ENCODE measurements around the gene HELZ. TPM values are rescaled to one million over a fixed set of nuclear protein-coding genes. Genes with fewer than 3 reads are reported as not detected.

The HELZ gene
- polyA plus RNA-seq, 1 of the 3 experiments (the other 2 are of a cell fraction): 4.3 TPM

GRCh38 chr17:67260170-67260987 lies 15.4 kb upstream of the HELZ start:
- Histone ChIP-seq H3K9me2 (no peaks in the 10 kb centered on the region), H4K20me1 (ENCODE audit: insufficient read depth) (no peaks in the 10 kb centered on the region), H3K27ac (ENCODE audit: low read depth in 2 of 2, low read length in 1 of 2) (no peak overlapping the region), H3K9ac (no peak overlapping the region), H3K27me3 (ENCODE audit: insufficient read depth) (no peaks in the 10 kb centered on the region), H3F3A (replicated peaks; ENCODE audit: insufficient read depth) (peaks cover 3% of the 10 kb centered on the region), H3K4me1 (ENCODE audit: control insufficient read depth in 1 of 2, insufficient read depth in 2 of 2, low read depth in 1 of 2, low read length in 1 of 2) (no peaks in the 10 kb centered on the region; a peak in 1 of 4 replicates), H3K4me2 (no peak overlapping the region), H2AFZ (ENCODE audit: low read depth) (no peak overlapping the region), H3K9me3 (peaks cover 5% of the 10 kb centered on the region; the same call in 1 of the 2 replicates), H3K36me3 (replicated peaks in 1 of 2; ENCODE audit: control insufficient read depth in 1 of 2, insufficient read depth in 2 of 2, low read length in 1 of 2) (no peaks in the 10 kb centered on the region), H3K4me3 (ENCODE audit: low read depth in 2 of 2, low read length in 1 of 2) (no peak overlapping the region), H3K79me2 (ENCODE audit: insufficient read depth) (no peaks in the 10 kb centered on the region)
- TF ChIP-seq RFX5 (IDR thresholded peaks at IDR 0.05; ENCODE audit: low read length) (no peak), GATA2 (CRISPR knock-in tag; IDR thresholded peaks at IDR 0.05) (no peak), EP300 (IDR thresholded peaks at IDR 0.05; ENCODE audit: borderline replicate concordance in 1 of 2, low read depth in 1 of 2, low read length in 1 of 2) (no peak), YY1 (IDR thresholded peaks at IDR 0.05; ENCODE audit: low read depth) (no peak), POLR2AphosphoS5 (IDR thresholded peaks at IDR 0.05; ENCODE audit: low read depth, low read length) (no peak), SIN3A (IDR thresholded peaks at IDR 0.05; ENCODE audit: borderline replicate concordance, low read depth, low read length) (no peak), RXRA (IDR thresholded peaks at IDR 0.05; ENCODE audit: borderline replicate concordance, low read depth) (no peak), MEF2A (IDR thresholded peaks at IDR 0.05; ENCODE audit: borderline replicate concordance, low read depth) (no peak), MXI1 (IDR thresholded peaks at IDR 0.05; ENCODE audit: low read depth, low read length) (no peak), RCOR1 (IDR thresholded peaks at IDR 0.05; ENCODE audit: low read length) (no peak), SMC3 (IDR thresholded peaks at IDR 0.05; ENCODE audit: low read depth, low read length) (no peak), ELF1 (IDR thresholded peaks at IDR 0.05) (no peak), CHD2 (IDR thresholded peaks at IDR 0.05; ENCODE audit: low read length, partially characterized antibody) (no peak), TCF12 (IDR thresholded peaks at IDR 0.05) (no peak)
- TF ChIP-seq, protein P1, sequence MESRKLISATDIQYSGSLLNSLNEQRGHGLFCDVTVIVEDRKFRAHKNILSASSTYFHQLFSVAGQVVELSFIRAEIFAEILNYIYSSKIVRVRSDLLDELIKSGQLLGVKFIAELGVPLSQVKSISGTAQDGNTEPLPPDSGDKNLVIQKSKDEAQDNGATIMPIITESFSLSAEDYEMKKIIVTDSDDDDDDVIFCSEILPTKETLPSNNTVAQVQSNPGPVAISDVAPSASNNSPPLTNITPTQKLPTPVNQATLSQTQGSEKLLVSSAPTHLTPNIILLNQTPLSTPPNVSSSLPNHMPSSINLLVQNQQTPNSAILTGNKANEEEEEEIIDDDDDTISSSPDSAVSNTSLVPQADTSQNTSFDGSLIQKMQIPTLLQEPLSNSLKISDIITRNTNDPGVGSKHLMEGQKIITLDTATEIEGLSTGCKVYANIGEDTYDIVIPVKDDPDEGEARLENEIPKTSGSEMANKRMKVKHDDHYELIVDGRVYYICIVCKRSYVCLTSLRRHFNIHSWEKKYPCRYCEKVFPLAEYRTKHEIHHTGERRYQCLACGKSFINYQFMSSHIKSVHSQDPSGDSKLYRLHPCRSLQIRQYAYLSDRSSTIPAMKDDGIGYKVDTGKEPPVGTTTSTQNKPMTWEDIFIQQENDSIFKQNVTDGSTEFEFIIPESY (IDR thresholded peaks at IDR 0.05; ENCODE audit: borderline replicate concordance, low read depth): no peak
- TF ChIP-seq, protein P2, sequence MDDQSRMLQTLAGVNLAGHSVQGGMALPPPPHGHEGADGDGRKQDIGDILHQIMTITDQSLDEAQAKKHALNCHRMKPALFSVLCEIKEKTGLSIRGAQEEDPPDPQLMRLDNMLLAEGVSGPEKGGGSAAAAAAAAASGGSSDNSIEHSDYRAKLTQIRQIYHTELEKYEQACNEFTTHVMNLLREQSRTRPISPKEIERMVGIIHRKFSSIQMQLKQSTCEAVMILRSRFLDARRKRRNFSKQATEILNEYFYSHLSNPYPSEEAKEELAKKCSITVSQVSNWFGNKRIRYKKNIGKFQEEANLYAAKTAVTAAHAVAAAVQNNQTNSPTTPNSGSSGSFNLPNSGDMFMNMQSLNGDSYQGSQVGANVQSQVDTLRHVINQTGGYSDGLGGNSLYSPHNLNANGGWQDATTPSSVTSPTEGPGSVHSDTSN (IDR thresholded peaks at IDR 0.05): no peak
- POLR2A ChIA-PET: no interaction called here
- no peak for DNase-seq
- WGBS (ENCODE audit: low lambda C conversion rate): 72% methylated on average over 14 of the region's 14 CpGs
- CTCF ChIA-PET: no interaction called here
